HepG2 (cell line): Measurements from ENCODE around the gene COPS3. TPM values are rescaled to one million over a fixed set of nuclear protein-coding genes. Genes with fewer than 3 reads are reported as not detected.

ENCODE experiments used
- KMT2A ChIP-seq: sonication (generic); formaldehyde crosslinking; IDR thresholded peaks from 2 replicates; pipeline ENCODE4 v1.4.0; 2020; ENCODE audit warnings: missing genetic modification reagents
- KMT2B ChIP-seq: IDR thresholded peaks from 2 replicates; pipeline ENCODE4 v1.6.1; 2016; ENCODE audit warnings: missing genetic modification reagents, missing compliant biosample characterization
- PATZ1 ChIP-seq: sonication (generic); formaldehyde crosslinking; IDR thresholded peaks from 2 replicates; pipeline ENCODE4 v1.4.0; 2020; ENCODE audit warnings: missing genetic modification reagents
- POLR2G ChIP-seq: fragments of 200-400 bp; formaldehyde crosslinking; IDR thresholded peaks from 2 replicates; pipeline ENCODE4 v1.6.1; 2018; ENCODE audit warnings: mild to moderate bottlenecking, low read depth, low read length, moderate library complexity
- RERE ChIP-seq: IDR thresholded peaks from 2 replicates; pipeline ENCODE4 v1.6.1; 2016; ENCODE audit warnings: low read depth, missing genetic modification reagents, missing compliant biosample characterization
- SP140L ChIP-seq: sonication (generic); formaldehyde crosslinking; IDR thresholded peaks from 2 replicates; pipeline ENCODE4 v1.4.0; 2020; ENCODE audit warnings: missing genetic modification reagents, borderline replicate concordance
- TMF1 ChIP-seq: sonication (generic); formaldehyde crosslinking; IDR thresholded peaks from 2 replicates; pipeline ENCODE4 v1.8.1; 2022; ENCODE audit warnings: low read depth, missing genetic modification reagents
- ZBTB10 ChIP-seq: sonication (generic); formaldehyde crosslinking; IDR thresholded peaks from 2 replicates; pipeline ENCODE4 v1.4.0; 2020; ENCODE audit warnings: missing genetic modification reagents, borderline replicate concordance
- ZNF333 ChIP-seq: sonication (generic); formaldehyde crosslinking; IDR thresholded peaks from 2 replicates; pipeline ENCODE4 v1.4.0; 2020; ENCODE audit warnings: mild to moderate bottlenecking, missing genetic modification reagents, borderline replicate concordance
- ZNF687 ChIP-seq: sonication (generic); formaldehyde crosslinking; IDR thresholded peaks from 2 replicates; pipeline ENCODE4 v1.5.1; 2020; ENCODE audit warnings: mild to moderate bottlenecking, missing genetic modification reagents, moderate library complexity
- ZNF781 ChIP-seq: sonication (generic); formaldehyde crosslinking; IDR thresholded peaks from 2 replicates; pipeline ENCODE4 v1.5.1; 2020; ENCODE audit warnings: borderline replicate concordance, mild to moderate bottlenecking, missing genetic modification reagents; ENCODE audit errors: not compliant biosample characterization
- ZNF790 ChIP-seq: sonication (generic); formaldehyde crosslinking; IDR thresholded peaks from 2 replicates; pipeline ENCODE4 v1.8.0; 2022; ENCODE audit warnings: missing genetic modification reagents, mild to moderate bottlenecking, borderline replicate concordance
- polyA plus RNA-seq, 8 experiments: library from polyadenylated mRNA; depleted of rRNA in 3 of 8; stranded (reverse) in 7 of 8; unstranded in 1 of 8; fragments of >200 nt; fragmentation: Illumina TruSeq in 4 of 8; extraction: Trizol in 4 of 8; gene quantifications; 2 replicates each; pipeline versions ENCODE4 v1.2.1 to v1.2.3, GENCODE V29; 2011 to 2016; ENCODE audit warnings: low read depth in 4 of 8, missing spikeins in 1 of 8, mixed read lengths in 1 of 8; ENCODE audit not compliant: insufficient read depth in 1 of 8
- total RNA-seq, 5 experiments: library from RNA; depleted of rRNA; stranded (reverse); fragments of >200 nt; fragmentation: Illumina TruSeq; extraction: Trizol; gene quantifications; 2 replicates each; pipeline ENCODE4 v1.2.3, GENCODE V29; 2016; ENCODE audit warnings: low read depth in 1 of 5

COPS3 gene
- total and polyA plus RNA-seq, 2 of the 13 experiments (the other 11 are each of a cell fraction or from before 2014, with no cell fraction given), result 46.3 to 103 TPM

GRCh38 chr17:17280613-17281549 lies at the start of gene COPS3 (continued):
- peak; percentile 58 for TF ChIP-seq PATZ1
- TF ChIP-seq ZBTB10, result no peak
- peak; percentile 88 for TF ChIP-seq POLR2G
- no peak for TF ChIP-seq ZNF790 (CRISPR knock-in tag)
- TF ChIP-seq KMT2B (CRISPR knock-in tag), result peak; percentile 81
- TF ChIP-seq KMT2A, result 0 out of 2 replicates have a peak, but pooled peaks have one; percentile 45
- TF ChIP-seq ZNF781 (CRISPR knock-in tag), result peak; percentile 76
- peak; percentile 83; the same call in 1 of the 2 replicates for TF ChIP-seq ZNF333
- TF ChIP-seq ZNF687 (CRISPR knock-in tag), result peak; percentile 92
- TF ChIP-seq TMF1, result 0 out of 2 replicates have a peak, but pooled peaks have one; percentile 31
- 0 out of 2 replicates have a peak, but pooled peaks have one; percentile 31 for TF ChIP-seq RERE (CRISPR knock-in tag)
- TF ChIP-seq SP140L, result 0 out of 2 replicates have a peak, but pooled peaks have one; percentile 29
